Renal cortex interstitium (tissue), 11 donors: ENCODE data around the gene CP. TPM values are rescaled to one million over a fixed set of nuclear protein-coding genes. Genes with fewer than 3 reads are reported as not detected.
"Not testable (repeated sequence)": the region's sequence is repeated elsewhere in the genome, so short reads cannot be mapped to it uniquely, and the experiment has no call there.

ENCODE experiments used
- DNase-seq, 11 donors: peaks; one replicate each; pipeline ENCODE4 v3.0.0-alpha.2; 2013; ENCODE audit warnings: low read depth in 9 of 11, low spot score in 4 of 11; ENCODE audit errors: extremely low read depth in 1 of 11
- polyA plus RNA-seq, 3 donors: library from polyadenylated mRNA; unstranded; fragments of 120-200 nt; gene quantifications; one replicate each; pipeline ENCODE4 v1.2.1, GENCODE V29; 2013; ENCODE audit not compliant: insufficient read length in 3 of 3

The CP gene
- polyA plus RNA-seq, 3 donors: 0.45 to 1.0 (median 0.67) TPM

- no peak for DNase-seq
Measured at GRCh38 chr3:149197669-149198068, 24.0 kb downstream of the CP start.

DNA sequence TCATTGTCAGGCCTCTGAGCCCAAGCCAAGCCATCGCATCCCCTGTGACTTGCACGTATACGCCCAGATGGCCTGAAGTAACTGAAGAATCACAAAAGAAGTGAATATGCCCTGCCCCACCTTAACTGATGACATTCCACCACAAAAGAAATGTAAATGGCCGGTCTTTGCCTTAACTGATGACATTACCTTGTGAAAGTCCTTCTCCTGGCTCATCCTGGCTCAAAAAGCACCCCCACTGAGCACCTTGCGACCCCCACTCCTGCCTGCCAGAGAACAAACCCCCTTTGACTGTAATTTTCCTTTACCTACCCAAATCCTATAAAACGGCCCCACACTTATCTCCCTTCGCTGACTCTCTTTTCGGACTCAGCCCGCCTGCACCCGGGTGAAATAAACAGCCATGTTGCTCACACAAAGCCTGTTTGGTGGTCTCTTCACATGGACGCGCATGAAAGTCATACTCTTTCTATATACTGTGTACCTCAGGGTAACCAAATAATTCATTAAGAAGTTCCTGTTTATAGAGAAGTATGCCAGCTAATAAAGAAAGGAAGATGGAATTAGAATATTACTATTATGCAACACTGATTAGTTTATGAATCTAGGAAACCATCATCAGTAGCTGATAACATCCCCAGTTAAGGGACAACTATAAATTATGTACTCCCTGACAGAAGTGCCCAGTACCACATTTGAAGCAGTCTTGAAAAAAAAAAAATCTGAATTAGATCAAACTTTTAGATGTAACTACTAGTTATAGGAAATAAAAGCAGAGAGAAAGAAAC lies 24.6 kb downstream of the CP start:
- DNase-seq: not testable (repeated sequence)

GRCh38 chr3:149195221-149195620 lies 26.4 kb downstream of the CP start:
- DNase-seq: no peak

GRCh38 chr3:149188494-149188893 lies 33.1 kb downstream of the CP start:
- DNase-seq: no peak

- DNase-seq: no peak
Measured at GRCh38 chr3:149186721-149187120, 34.9 kb downstream of the CP start.

DNA sequence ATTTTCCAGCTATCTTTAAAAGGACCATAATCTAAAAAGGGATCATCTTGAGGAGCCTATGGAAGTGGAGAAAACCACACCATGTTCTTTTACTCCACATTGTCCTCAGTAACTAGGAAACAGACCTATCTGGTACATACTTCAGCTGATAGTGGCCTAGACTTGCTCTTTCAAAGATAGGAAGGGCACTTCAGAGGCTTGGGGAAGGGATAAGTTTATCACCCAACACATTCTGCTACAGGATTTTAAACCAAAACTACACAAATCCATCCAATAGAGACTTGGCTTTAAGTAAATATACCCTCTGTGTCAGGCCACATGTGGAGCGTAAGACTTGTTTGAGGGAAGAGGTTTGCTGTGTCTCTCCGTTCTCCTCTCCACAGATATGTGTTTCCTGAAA lies 35.4 kb downstream of the CP start:
- no peak for DNase-seq

GRCh38 chr3:149181182-149181581 lies 40.4 kb downstream of the CP start:
- no peak for DNase-seq

DNA sequence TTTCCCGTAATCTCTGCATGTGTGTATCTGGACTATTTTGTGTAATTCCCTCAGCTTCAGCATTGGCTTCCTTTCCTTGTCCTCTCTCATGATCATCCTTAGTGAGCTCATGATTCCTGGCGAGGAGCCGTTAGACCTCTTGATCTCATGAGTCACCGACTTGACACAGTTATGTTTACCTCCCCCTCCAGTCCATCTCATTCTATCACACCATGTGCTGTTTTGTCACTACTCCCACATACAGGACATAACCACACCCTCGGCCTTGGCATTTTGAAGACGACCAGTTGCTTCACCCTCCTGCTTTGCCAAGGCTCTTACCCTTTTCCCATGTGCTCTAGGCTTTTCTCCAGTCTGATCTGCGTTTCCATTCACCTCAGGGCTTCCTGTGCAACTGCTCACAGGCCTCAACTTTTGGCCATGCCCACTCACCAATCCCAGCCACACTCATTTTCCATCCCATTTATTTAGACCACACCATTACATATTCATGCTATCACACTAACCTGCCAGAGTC lies 41.5 kb downstream of the CP start:
- DNase-seq: peak in 2 of 11 donors; percentile 17 to 24

DNA sequence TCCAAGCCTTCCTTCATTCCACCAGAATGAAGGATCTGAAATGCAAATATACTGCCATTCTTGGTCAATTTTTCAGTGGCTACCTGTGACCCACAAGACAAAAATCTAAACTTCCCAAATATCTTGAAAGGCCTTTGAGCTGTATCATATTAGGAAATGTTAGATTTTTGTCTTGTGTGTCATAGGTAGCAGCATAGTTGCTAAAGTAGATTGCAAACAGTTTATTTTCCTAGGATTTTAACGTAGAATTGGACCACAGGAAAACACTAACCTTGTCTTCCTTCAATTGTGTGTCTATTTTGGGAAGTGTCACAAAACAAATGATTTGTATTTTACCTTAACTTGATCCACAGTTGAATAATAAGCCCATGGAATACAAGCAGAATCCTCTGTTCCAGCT lies 42.4 kb downstream of the CP start:
- DNase-seq: no peak

- no peak for DNase-seq
Measured at GRCh38 chr3:149177122-149177521, 44.5 kb downstream of the CP start.

GRCh38 chr3:149174901-149175300 lies 46.7 kb downstream of the CP start:
- DNase-seq: peak in 4 of 11 donors; percentile 26 to 59 (median 40)

GRCh38 chr3:149170672-149171071 lies 51.0 kb downstream of the CP start:
- DNase-seq: no peak

GRCh38 chr3:149167898-149168297 lies 53.7 kb downstream of the CP start:
- DNase-seq: no peak

GRCh38 chr3:149163066-149163465 lies 58.6 kb downstream of the CP start:
- DNase-seq: no peak

DNA sequence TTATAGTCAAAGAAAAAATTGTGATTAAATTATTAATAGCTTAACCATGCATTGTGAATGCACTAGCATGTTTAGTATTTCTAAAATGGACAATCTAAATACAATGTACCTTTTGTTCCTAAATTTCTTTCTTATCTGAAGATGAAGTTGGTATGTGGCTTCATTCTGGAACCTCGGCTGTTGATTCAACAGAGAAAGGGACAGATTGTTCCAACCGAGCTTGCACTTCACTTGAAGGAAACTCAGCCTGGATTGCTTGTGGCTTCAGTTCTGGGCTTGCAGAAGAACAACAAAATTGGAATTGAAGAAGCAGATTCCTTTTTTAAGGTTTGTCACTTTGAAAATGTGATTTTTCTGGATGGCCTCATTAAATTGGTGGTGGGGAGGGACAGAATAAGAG lies 59.6 kb downstream of the CP start:
- DNase-seq: no peak

- DNase-seq: no peak
Measured at GRCh38 chr3:149160754-149161300, 60.8 kb downstream of the CP start.

GRCh38 chr3:149153402-149153801 lies 68.2 kb downstream of the CP start:
- DNase-seq: no peak

- no peak for DNase-seq
Measured at GRCh38 chr3:149152420-149152819, 69.2 kb downstream of the CP start.

- DNase-seq: peak in 4 of 11 donors; percentile 13 to 34 (median 25)
Measured at GRCh38 chr3:149151843-149152242, 69.8 kb downstream of the CP start.

DNA sequence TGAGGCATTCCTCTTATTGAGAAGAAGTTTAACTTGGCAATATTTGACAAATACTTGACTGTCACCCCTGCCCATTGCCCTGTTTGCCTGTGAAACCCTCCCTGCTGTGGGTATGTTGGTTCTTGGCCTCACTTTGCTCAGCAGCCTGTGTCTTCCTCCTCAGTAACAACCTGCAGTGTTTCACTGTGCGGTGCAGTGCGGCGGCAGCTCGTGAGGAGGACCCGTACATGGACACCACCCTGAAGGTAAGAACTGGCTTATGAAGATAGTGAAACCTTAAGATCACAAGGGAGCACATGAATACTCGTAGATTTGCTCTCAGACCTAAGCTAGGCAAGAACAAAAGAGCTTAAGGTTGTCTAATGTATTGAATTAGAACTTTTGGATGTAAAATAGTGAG lies 71.2 kb downstream of the CP start:
- DNase-seq: no peak

DNA sequence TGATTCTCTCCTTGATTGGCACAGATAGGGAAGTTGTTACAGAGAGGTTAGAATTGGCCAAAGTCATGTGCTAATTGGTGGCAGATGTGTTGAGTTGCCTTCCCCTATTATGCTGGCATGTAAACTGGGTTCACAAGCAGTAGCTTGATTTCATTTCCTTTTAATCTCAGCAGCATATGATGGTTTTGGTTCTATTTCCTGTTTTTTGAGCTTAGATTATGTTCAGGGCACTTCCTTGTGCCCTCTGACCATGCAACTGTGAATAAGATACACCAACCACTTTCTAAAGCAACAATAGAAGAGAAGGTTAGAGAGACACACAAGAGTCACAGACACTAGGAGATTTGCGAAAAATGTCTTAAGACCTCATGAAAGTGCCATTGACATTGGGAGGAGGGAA lies 75.7 kb downstream of the CP start:
- no peak for DNase-seq
